IMR-90 (cell line): ENCODE results near the gene SNTG2. TPM values are rescaled to one million over a fixed set of nuclear protein-coding genes. Genes with fewer than 3 reads are reported as not detected.

Source experiments
- ATAC-seq: fragments of 200-7000 bp; cut with Tn5 transposase; 2 replicates; pipeline ENCODE4 v1.9.1; 2020; ENCODE audit warnings: low read depth, mild to moderate bottlenecking, moderate library complexity
- BruUV-seq: library from RNA; stranded (reverse); fragments of 400-500 nt; replicated peaks from 2 replicates; lab custom pipeline; 2021; lab: Mats Ljungman, UMichigan
- CTCF ChIA-PET: fragments of 300-600 bp; formaldehyde crosslinking; extraction: SDS; loops from one replicate; lab custom pipeline; 2021; ENCODE audit warnings: antibody characterized with exemption; lab: Yijun Ruan, JAX
- POLR2A ChIA-PET: fragments of 300-600 bp; sonication (Branson Sonifier 250); formaldehyde crosslinking; loops from one replicate; lab custom pipeline; 2022; ENCODE audit warnings: antibody characterized with exemption; ENCODE audit not compliant: unreplicated experiment; lab: Charles Lee
- DNase-seq: peaks from one replicate; pipeline ENCODE4 v3.0.0; 2013
- H2AFZ ChIP-seq: replicated peaks from 2 replicates; pipeline ENCODE3; 2013; ENCODE audit warnings: low read length, mild to moderate bottlenecking; ENCODE audit not compliant: poor library complexity
- H2AK5ac ChIP-seq: 2 replicates; pipeline ENCODE4 v1.6.1; 2013; ENCODE audit warnings: low read depth, low read length, inconsistent platforms
- H2AK9ac ChIP-seq: replicated peaks from 2 replicates; pipeline ENCODE3; 2013; ENCODE audit warnings: mild to moderate bottlenecking, low read depth, low read length, moderate library complexity; ENCODE audit not compliant: poor library complexity
- H2BK120ac ChIP-seq: 2 replicates; pipeline ENCODE4 v1.6.1; 2013; ENCODE audit warnings: low read depth, low read length, inconsistent platforms
- H2BK15ac ChIP-seq: 3 replicates; pipeline ENCODE4 v1.6.1; 2013; ENCODE audit warnings: low read depth, low read length, inconsistent platforms
- H2BK20ac ChIP-seq: 2 replicates; pipeline ENCODE4 v1.6.1; 2013; ENCODE audit warnings: low read depth, mild to moderate bottlenecking, inconsistent platforms, low read length, moderate library complexity
- H2BK5ac ChIP-seq: 2 replicates; pipeline ENCODE4 v1.6.1; 2013; ENCODE audit warnings: mild to moderate bottlenecking, low read depth, low read length, inconsistent platforms; ENCODE audit not compliant: poor library complexity, severe bottlenecking
- H3K14ac ChIP-seq: replicated peaks from 2 replicates; pipeline ENCODE4 v1.6.1; 2013; ENCODE audit warnings: low read depth, low read length, inconsistent platforms
- H3K18ac ChIP-seq: 2 replicates; pipeline ENCODE4 v1.6.1; 2013; ENCODE audit warnings: low read depth, low read length, control low read depth
- H3K23ac ChIP-seq: 2 replicates; pipeline ENCODE4 v1.6.1; 2013; ENCODE audit warnings: low read depth, low read length, inconsistent platforms
- H3K27ac ChIP-seq: 2 replicates; pipeline ENCODE4 v1.5.1; 2013; ENCODE audit warnings: mild to moderate bottlenecking, control low read depth, low read length; ENCODE audit not compliant: insufficient read depth
- H3K27me3 ChIP-seq: 2 replicates; pipeline ENCODE4 v1.6.1; 2013; ENCODE audit warnings: low read length; ENCODE audit not compliant: control insufficient read depth, insufficient read depth
- H3K36me3 ChIP-seq: 2 replicates; pipeline ENCODE4 v1.6.1; 2013; ENCODE audit warnings: low read length, mixed read lengths; ENCODE audit not compliant: control insufficient read depth, insufficient read depth
- H3K4ac ChIP-seq: 2 replicates; pipeline ENCODE4 v1.6.1; 2013; ENCODE audit warnings: low read depth, low read length, inconsistent platforms
- H3K4me1 ChIP-seq: 2 replicates; pipeline ENCODE4 v1.6.1; 2013; ENCODE audit warnings: low read length, mixed read lengths; ENCODE audit not compliant: control insufficient read depth, insufficient read depth
- H3K4me2 ChIP-seq: 2 replicates; pipeline ENCODE4 v1.6.1; 2013; ENCODE audit warnings: low read depth, mild to moderate bottlenecking, control low read depth, low read length, moderate library complexity
- H3K4me3 ChIP-seq: 2 replicates; pipeline ENCODE4 v1.5.1; 2013; ENCODE audit warnings: low read depth, mild to moderate bottlenecking, control low read depth, low read length, moderate library complexity; ENCODE audit not compliant: insufficient read depth
- H3K56ac ChIP-seq: 2 replicates; pipeline ENCODE4 v1.6.1; 2013; ENCODE audit warnings: low read length, inconsistent platforms; ENCODE audit not compliant: insufficient read depth; ENCODE audit errors: extremely low read depth
- H3K79me1 ChIP-seq, 2 experiments: 2 replicates each; pipeline ENCODE4 v1.6.1; 2013; ENCODE audit warnings: low read length in 2 of 2, inconsistent platforms in 1 of 2, low read depth in 1 of 2
- H3K9ac ChIP-seq: 2 replicates; pipeline ENCODE4 v1.6.1; 2013; ENCODE audit warnings: low read depth, low read length, control low read depth
- H3K9me1 ChIP-seq: 2 replicates; pipeline ENCODE4 v1.6.1; 2013; ENCODE audit warnings: low read length, inconsistent platforms; ENCODE audit not compliant: insufficient read depth
- H3K9me3 ChIP-seq: 2 replicates; pipeline ENCODE4 v1.6.1; 2013; ENCODE audit warnings: low read length; ENCODE audit not compliant: control insufficient read depth, insufficient read depth
- H4K20me1 ChIP-seq: 2 replicates; pipeline ENCODE4 v1.6.1; 2013; ENCODE audit warnings: low read length, inconsistent platforms; ENCODE audit not compliant: insufficient read depth
- H4K5ac ChIP-seq: 2 replicates; pipeline ENCODE4 v1.6.1; 2013; ENCODE audit warnings: mild to moderate bottlenecking, low read depth, low read length, control low read depth
- H4K8ac ChIP-seq, 2 experiments: 2 replicates each; pipeline ENCODE4 v1.6.1; 2013; ENCODE audit warnings: low read depth in 2 of 2, low read length in 2 of 2, control low read depth in 1 of 2, inconsistent platforms in 1 of 2
- H4K91ac ChIP-seq: 2 replicates; pipeline ENCODE4 v1.6.1; 2013; ENCODE audit warnings: low read depth, low read length, inconsistent platforms; ENCODE audit not compliant: insufficient read depth
- CTCF ChIP-seq: conservative IDR thresholded peaks from 2 replicates; pipeline ENCODE4 v1.5.1; 2012; ENCODE audit warnings: mild to moderate bottlenecking, low read depth, low read length, improper control_type of control experiment
- MAFK ChIP-seq: IDR thresholded peaks from 2 replicates; pipeline ENCODE4 v1.6.1; 2012; ENCODE audit warnings: low read depth, low read length, improper control_type of control experiment
- RCOR1 ChIP-seq: IDR thresholded peaks from 2 replicates; pipeline ENCODE4 v1.6.1; 2012; ENCODE audit warnings: mild to moderate bottlenecking, low read length, improper control_type of control experiment; ENCODE audit not compliant: insufficient replicate concordance
- WGBS, 2 experiments: methylation state at CpG; one replicate each; pipeline versions ENCODE4 v1.1.5 to v1.1.7; 2013; ENCODE audit warnings: missing lambda C conversion rate in 2 of 2; ENCODE audit not compliant: insufficient read length in 1 of 2; ENCODE audit errors: extremely low coverage in 2 of 2; 5-methylcytosine and 5-hydroxymethylcytosine counted together
- dilution Hi-C: fragments of 300-500 bp; cut with HindIII; formaldehyde crosslinking; loops from one replicate; pipeline ENCODE4 v1.14.3; 2018; ENCODE audit warnings: low sequenced_read_pairs; ENCODE audit not compliant: unreplicated experiment
- in situ Hi-C: fragments of 300-500 bp; cut with MboI; formaldehyde crosslinking; loops from 3 replicates; pipeline ENCODE4 v1.14.3; 2019; ENCODE audit warnings: low sequenced_read_pairs, inconsistent platforms, mixed read lengths
- intact Hi-C: fragments of 100-400 bp; cut with micrococcal nuclease; formaldehyde crosslinking; loops from 2 replicates; pipeline ENCODE4 v1.10.0; 2022
- polyA plus RNA-seq, 3 experiments: library from polyadenylated mRNA; depleted of rRNA; stranded (reverse); fragments of >200 nt; gene quantifications; 2 replicates each; pipeline ENCODE4 v1.2.3, GENCODE V29; 2012; ENCODE audit warnings: low replicate concordance in 1 of 3
- total RNA-seq: library from RNA; depleted of rRNA; stranded (reverse); fragments of >200 nt; gene quantifications from 2 replicates; pipeline ENCODE4 v1.2.3, GENCODE V29; 2012

Gene SNTG2
- total and polyA plus RNA-seq, 2 of the 4 experiments (the other 2 are of a cell fraction), result under 0.01 to 0.17 TPM

- H3K4me3 ChIP-seq, result no peak overlapping the region
- no peak overlapping the region for H3K18ac ChIP-seq
- H3K27me3 ChIP-seq, result no peaks in the 10 kb centered on the region
- H3K27ac ChIP-seq, result no peak overlapping the region
- CTCF ChIA-PET, result interaction anchor here (0.6 kb wide), 1 partner anchor 32 kb away, joined by 6 read pairs; no protein-coding TSS in a partner anchor
- no peak overlapping the region for H2AK9ac ChIP-seq
- H3K9me3 ChIP-seq, result no peaks in the 10 kb centered on the region
- no peak overlapping the region for H3K4me2 ChIP-seq
- no TSS peak for BruUV-seq
- H2BK5ac ChIP-seq, result no peak overlapping the region
- H3K56ac ChIP-seq, result no peak overlapping the region
- H4K91ac ChIP-seq, result no peak overlapping the region
- no peak overlapping the region for H3K9ac ChIP-seq
- no peak overlapping the region for H2BK120ac ChIP-seq
- H4K8ac ChIP-seq, result no peak overlapping the region
- intact Hi-C loops (no loop called here), in situ Hi-C loops (no loop called here), dilution Hi-C loops (no loop called here)
- no peaks in the 10 kb centered on the region for H3K79me1 ChIP-seq
- 60% methylated on average over 1 of the region's 8 CpGs; no CpG with 5 or more reads in 1 of the 2 experiments for WGBS, 2 experiments
- no peak overlapping the region for H4K5ac ChIP-seq
- no peak for DNase-seq
- H3K36me3 ChIP-seq, result no peaks in the 10 kb centered on the region
- H2BK15ac ChIP-seq, result no peak overlapping the region
- TF ChIP-seq CTCF (no peak), MAFK (no peak), RCOR1 (no peak)
- H4K20me1 ChIP-seq, result no peaks in the 10 kb centered on the region
- POLR2A ChIA-PET, result no interaction called here
- no peak overlapping the region for H2AK5ac ChIP-seq
- H2AFZ ChIP-seq, result no peak overlapping the region
- no peak overlapping the region for H3K14ac ChIP-seq
- H3K23ac ChIP-seq, result no peak overlapping the region
- H3K9me1 ChIP-seq, result no peaks in the 10 kb centered on the region
- H3K4me1 ChIP-seq, result no peaks in the 10 kb centered on the region
- no peak for ATAC-seq
- H2BK20ac ChIP-seq, result no peak overlapping the region
- H3K4ac ChIP-seq, result no peak overlapping the region
These were observed 65.9 kb downstream of the SNTG2 start for GRCh38 chr2:1016500-1016899.
